ENCODE results near the gene UVSSA.

- TF ChIP-seq CTCF (IDR thresholded peaks at IDR 0.05): no peak
- TF ChIP-seq POLR2A (IDR thresholded peaks at IDR 0.05): no peak
These were observed 1.7 kb downstream of the UVSSA start for GRCh38 chr4:1348746-1349145.

Data from breast epithelium (tissue), 3 donors.